SK-N-MC (cell line): ENCODE measurements around the gene HS3ST3A1.

Source experiments
- EZH2 ChIP-seq: fragments of 200-600 bp; sonication (generic); IDR thresholded peaks from one replicate; pipeline ENCODE4 v1.6.1; 2017; ENCODE audit warnings: antibody characterized with exemption
- FOXP2 ChIP-seq: optimal IDR thresholded peaks from 2 replicates; pipeline ENCODE3; 2011; ENCODE audit warnings: mild to moderate bottlenecking, moderate library complexity; ENCODE audit not compliant: insufficient read depth; ENCODE audit errors: extremely low read length, control extremely low read depth
- POLR2AphosphoS5 ChIP-seq: IDR thresholded peaks from 2 replicates; pipeline ENCODE4 v1.6.1; 2012; ENCODE audit warnings: mild to moderate bottlenecking, low read depth, low read length, borderline replicate concordance

- TF ChIP-seq EZH2 = no peak
- TF ChIP-seq POLR2AphosphoS5 = no peak
- no peak for TF ChIP-seq FOXP2
Observed at GRCh38 chr17:13569398-13570123, 32.2 kb downstream of the HS3ST3A1 start.
